ENCODE results near the gene ZNF595.
"Not testable (repeated sequence)": the region's sequence is repeated elsewhere in the genome, so short reads cannot be mapped to it uniquely, and the experiment has no call there.

Gene ZNF595

DNA sequence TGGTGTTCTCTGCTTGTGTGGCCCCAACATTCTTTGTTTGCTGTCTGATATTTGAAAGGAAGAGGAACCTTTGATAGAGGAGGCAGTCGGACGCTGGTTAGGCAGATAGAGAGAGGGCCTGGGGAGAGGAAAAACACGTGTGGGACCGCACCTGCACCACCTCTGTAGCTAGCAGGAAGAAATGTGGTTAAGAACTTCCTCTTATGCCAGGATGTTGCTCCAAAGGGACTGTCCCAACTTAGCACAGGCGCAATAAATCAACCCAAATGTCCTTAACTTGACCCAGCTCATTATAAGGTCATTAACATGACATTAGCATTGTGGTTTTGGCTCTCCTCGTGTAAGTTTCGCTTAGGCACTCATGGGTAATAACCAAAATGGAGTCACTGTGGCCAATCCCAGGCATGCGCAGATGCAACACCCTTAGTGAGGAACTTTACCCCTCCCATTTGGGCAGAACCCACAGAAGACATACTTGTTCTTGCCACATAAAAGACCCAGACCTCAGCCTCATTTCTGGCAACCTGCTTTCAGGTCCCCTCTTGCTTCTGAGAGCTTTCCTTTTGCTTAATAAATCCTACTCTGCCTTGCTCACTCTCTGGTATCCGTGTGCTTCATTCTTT is 1.4 kb upstream of the ZNF595 start:
- not testable (repeated sequence) for H3K4me3 ChIP-seq (replicated peaks; ENCODE audit: low read depth, low read length); DNase-seq (ENCODE audit: extremely low read depth, low read depth)

DNA sequence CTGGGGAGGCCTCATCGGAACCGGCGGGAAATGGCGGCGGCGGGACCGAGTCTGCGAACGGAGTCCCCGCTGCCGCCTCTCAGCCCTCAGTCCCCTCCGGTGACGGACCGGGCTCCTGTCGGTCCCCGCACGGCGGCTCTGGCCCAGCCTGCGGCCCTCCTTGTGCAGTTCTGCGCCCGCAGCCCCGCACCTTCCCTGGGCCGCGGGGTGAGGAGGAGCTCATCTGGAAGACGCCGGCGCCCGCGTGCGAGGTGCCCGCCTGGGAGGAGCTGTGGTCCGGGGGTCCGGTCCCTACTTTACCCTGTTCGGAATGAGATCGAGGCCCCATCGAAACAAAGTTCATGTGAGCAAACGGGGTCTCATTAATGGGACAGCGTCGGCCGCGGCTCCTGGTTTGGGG is 400 bp downstream of the ZNF595 start:
- H3K4me3 ChIP-seq (replicated peaks; ENCODE audit: low read depth, low read length) = peak overlapping the region; percentile 38
- not testable (repeated sequence) for DNase-seq (ENCODE audit: extremely low read depth, low read depth)

DNA sequence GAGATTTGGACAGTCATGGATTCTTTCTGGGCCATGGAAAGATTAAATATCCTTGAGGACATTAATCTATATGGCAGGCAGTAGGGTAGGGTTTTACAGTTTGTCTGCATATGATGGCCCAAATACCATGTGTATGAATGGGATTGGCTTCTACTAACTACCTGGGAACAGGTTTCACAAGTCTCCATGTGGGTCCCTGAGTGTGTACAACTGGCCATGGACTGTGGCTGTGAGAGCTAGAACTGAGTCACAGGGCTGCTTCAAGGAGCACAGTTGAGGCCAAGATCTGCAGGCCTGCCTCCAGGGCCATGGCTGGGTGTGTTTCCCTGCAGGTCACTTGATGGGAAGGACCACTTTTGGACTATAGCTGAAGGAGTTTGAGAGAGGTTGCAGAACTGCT is 11.6 kb downstream of the ZNF595 start:
- not testable (repeated sequence) for H3K4me3 ChIP-seq (replicated peaks; ENCODE audit: low read depth, low read length); DNase-seq (ENCODE audit: extremely low read depth, low read depth)

DNA sequence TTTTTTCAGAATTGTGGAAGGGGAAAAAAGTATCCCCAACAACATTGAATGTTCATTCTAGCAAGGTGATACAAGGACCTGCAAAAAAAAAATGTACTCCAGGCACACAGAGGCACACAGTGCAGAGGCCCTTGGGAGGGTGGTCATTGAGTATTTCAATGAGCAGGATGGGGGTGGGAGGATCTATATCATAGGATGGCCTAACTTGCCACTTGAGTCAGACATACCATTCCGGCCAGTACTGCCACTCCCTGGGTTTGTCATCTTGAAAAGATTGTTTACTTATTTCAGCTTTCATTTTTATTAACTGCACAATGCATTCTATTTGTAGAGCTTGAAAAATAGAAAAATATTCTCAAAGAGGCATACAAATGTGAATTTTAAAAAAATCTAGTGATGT is 18.7 kb downstream of the ZNF595 start:
- H3K4me3 ChIP-seq (replicated peaks; ENCODE audit: low read depth, low read length) = no peak overlapping the region
- TF ChIP-seq, protein P1, sequence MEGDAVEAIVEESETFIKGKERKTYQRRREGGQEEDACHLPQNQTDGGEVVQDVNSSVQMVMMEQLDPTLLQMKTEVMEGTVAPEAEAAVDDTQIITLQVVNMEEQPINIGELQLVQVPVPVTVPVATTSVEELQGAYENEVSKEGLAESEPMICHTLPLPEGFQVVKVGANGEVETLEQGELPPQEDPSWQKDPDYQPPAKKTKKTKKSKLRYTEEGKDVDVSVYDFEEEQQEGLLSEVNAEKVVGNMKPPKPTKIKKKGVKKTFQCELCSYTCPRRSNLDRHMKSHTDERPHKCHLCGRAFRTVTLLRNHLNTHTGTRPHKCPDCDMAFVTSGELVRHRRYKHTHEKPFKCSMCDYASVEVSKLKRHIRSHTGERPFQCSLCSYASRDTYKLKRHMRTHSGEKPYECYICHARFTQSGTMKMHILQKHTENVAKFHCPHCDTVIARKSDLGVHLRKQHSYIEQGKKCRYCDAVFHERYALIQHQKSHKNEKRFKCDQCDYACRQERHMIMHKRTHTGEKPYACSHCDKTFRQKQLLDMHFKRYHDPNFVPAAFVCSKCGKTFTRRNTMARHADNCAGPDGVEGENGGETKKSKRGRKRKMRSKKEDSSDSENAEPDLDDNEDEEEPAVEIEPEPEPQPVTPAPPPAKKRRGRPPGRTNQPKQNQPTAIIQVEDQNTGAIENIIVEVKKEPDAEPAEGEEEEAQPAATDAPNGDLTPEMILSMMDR (IDR thresholded peaks at IDR 0.05; ENCODE audit: low read depth, low read length, missing control alignments) = no peak
- no peak for DNase-seq (ENCODE audit: extremely low read depth, low read depth)

DNA sequence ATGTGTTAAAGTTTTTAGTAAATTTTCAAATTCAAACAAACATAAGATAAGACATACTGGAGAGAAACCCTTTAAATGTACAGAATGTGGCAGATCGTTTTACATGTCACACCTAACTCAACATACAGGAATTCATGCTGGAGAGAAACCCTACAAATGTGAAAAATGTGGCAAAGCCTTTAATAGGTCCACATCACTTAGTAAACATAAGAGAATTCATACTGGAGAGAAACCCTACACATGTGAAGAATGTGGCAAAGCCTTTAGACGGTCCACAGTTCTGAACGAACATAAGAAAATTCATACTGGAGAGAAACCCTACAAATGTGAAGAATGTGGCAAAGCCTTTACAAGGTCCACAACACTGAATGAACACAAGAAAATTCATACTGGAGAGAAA is 32.8 kb downstream of the ZNF595 start:
- H3K4me3 ChIP-seq (replicated peaks; ENCODE audit: low read depth, low read length) = no peak overlapping the region
- no peak for DNase-seq (ENCODE audit: extremely low read depth, low read depth)
- TF ChIP-seq, protein P1 (IDR thresholded peaks at IDR 0.05; ENCODE audit: low read depth, low read length, missing control alignments) = no peak

DNA sequence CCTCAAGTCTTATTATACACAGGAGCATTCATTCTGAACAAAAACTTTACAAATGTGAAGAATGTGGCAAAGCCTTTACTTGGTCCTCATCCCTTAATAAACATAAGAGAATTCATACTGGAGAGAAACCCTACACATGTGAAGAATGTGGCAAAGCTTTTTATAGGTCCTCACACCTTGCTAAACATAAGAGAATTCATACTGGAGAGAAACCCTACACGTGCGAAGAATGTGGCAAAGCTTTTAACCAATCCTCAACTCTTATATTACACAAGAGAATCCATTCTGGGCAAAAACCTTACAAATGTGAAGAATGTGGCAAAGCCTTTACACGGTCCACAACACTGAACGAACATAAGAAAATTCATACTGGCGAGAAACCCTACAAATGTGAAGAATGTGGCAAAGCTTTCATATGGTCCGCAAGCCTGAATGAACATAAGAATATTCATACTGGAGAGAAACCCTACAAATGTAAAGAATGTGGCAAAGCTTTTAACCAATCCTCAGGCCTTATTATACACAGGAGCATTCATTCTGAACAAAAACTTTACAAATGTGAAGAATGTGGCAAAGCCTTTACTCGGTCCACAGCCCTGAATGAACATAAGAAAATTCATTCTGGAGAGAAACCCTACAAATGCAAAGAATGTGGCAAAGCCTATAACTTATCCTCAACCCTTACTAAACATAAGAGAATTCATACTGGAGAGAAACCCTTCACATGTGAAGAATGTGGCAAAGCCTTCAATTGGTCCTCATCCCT is 33.6 kb downstream of the ZNF595 start:
- not testable (repeated sequence) for DNase-seq (ENCODE audit: extremely low read depth, low read depth); H3K4me3 ChIP-seq (replicated peaks; ENCODE audit: low read depth, low read length)

DNA sequence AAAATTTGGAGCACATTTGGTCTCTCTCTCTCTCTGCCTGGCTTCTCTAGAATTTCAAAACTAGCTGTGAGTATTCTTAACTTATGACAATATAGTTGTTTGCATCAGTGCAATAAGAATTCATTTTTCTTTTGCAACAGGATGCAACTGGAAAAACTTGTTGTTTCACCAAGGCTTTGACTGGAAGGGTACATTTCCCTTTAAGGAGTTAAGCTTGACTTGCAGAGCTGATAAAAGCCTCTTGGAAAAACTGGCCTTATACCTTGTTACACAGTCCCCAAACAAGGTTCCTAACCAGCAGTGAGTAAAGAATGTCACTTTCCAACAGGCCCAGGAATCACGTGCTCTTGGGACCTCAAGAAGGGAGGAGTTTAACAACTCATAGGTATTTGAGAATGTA is 45.3 kb downstream of the ZNF595 start:
- DNase-seq (ENCODE audit: extremely low read depth, low read depth) = no peak
- TF ChIP-seq, protein P1 (IDR thresholded peaks at IDR 0.05; ENCODE audit: low read depth, low read length, missing control alignments) = no peak
- no peak overlapping the region for H3K4me3 ChIP-seq (replicated peaks; ENCODE audit: low read depth, low read length)

DNA sequence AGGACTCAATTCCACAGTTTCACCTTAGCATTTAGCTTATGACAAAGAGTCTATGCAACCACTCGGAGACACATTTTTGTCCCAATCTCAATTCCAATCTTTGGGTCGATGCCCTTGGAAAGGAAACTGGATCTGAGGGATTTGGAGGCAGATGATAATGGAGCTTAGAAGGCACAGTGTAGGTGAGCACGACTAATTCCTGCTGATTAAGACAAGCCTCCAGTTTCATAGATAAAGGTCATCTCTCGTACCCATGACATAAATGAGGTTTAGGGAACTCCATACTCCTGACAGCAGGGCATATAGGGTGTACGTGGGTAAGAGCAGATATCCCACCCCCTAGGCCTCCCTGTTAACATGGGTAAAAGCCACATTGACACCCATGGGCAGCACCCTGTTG is 46.7 kb downstream of the ZNF595 start:
- TF ChIP-seq, protein P1 (IDR thresholded peaks at IDR 0.05; ENCODE audit: low read depth, low read length, missing control alignments) = no peak
- DNase-seq (ENCODE audit: extremely low read depth, low read depth) = no peak
- H3K4me3 ChIP-seq (replicated peaks; ENCODE audit: low read depth, low read length) = no peak overlapping the region

DNA sequence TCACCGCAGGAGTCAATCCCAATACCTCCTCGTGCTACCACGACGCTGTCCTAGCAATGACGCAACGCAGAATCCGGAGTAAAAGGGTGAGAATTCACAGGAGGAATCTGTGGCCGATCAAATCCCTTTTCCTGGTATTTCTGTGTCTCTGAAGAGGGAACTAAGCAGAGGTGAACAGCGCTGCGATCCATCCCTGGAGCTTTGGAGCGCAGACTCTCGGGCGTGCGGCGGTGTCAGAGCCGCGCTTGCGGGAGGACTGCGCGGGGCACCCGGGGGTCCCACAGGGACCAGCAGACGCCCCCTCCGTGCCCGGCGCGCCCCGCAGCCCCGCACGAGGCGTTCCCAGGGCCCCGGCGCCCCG is 53.9 kb downstream of the ZNF595 start:
- DNase-seq (ENCODE audit: extremely low read depth, low read depth) = no peak
- TF ChIP-seq, protein P1 (IDR thresholded peaks at IDR 0.05; ENCODE audit: low read depth, low read length, missing control alignments) = no peak
- H3K4me3 ChIP-seq (replicated peaks; ENCODE audit: low read depth, low read length) = no peak overlapping the region

Measured in HFF-Myc (cell line).